ENCODE results near the gene OR6B2. TPM values are rescaled to one million over a fixed set of nuclear protein-coding genes. Genes with fewer than 3 reads are reported as not detected.
A peak's percentile ranks its signal among the peaks of the same experiment; 100 is the strongest.

The OR6B2 gene
- total RNA-seq, 1 experiment from 2014 or later = not detected

GRCh38 chr2:240023792-240024191 lies 6.4 kb downstream of the OR6B2 start:
- intact Hi-C loops (cut with micrococcal nuclease; ENCODE audit: unreplicated experiment) = no loop called here
- TF ChIP-seq, protein P1, sequence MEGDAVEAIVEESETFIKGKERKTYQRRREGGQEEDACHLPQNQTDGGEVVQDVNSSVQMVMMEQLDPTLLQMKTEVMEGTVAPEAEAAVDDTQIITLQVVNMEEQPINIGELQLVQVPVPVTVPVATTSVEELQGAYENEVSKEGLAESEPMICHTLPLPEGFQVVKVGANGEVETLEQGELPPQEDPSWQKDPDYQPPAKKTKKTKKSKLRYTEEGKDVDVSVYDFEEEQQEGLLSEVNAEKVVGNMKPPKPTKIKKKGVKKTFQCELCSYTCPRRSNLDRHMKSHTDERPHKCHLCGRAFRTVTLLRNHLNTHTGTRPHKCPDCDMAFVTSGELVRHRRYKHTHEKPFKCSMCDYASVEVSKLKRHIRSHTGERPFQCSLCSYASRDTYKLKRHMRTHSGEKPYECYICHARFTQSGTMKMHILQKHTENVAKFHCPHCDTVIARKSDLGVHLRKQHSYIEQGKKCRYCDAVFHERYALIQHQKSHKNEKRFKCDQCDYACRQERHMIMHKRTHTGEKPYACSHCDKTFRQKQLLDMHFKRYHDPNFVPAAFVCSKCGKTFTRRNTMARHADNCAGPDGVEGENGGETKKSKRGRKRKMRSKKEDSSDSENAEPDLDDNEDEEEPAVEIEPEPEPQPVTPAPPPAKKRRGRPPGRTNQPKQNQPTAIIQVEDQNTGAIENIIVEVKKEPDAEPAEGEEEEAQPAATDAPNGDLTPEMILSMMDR (conservative IDR thresholded peaks at IDR 0.05; ENCODE audit: low read depth, low read length) = no peak
- no peak for TF ChIP-seq EZH2 (IDR thresholded peaks at IDR 0.05; ENCODE audit: borderline replicate concordance, low read depth, low read length, poor library complexity, severe bottlenecking)

GRCh38 chr2:240021488-240022104 lies 8.6 kb downstream of the OR6B2 start:
- ChIA-PET POLR2A (ENCODE audit: low non-redundant PET) (interaction anchor here (0.7 kb wide), 1 partner anchor 1080 kb away, joined by 4 read pairs; the partner anchor contains the start of gene MTERF4), CTCF (no interaction called here)
- BruUV-seq (replicated peaks) = no TSS peak
- H3K36me3 ChIP-seq (ENCODE audit: insufficient read depth, low read length, poor library complexity, severe bottlenecking) = peaks cover 37% of the 10 kb centered on the region
- H3K4me1 ChIP-seq (ENCODE audit: insufficient read depth, low read length, poor library complexity, severe bottlenecking) = peaks cover 8% of the 10 kb centered on the region
- H3K27ac ChIP-seq (ENCODE audit: low read depth, low read length, poor library complexity, severe bottlenecking) = no peak overlapping the region
- no peaks in the 10 kb centered on the region for H3K9me3 ChIP-seq (ENCODE audit: low read depth, low read length, poor library complexity, severe bottlenecking)
- H3K27me3 ChIP-seq (replicated peaks; ENCODE audit: insufficient read depth, low read depth, low read length, poor library complexity) = no peaks in the 10 kb centered on the region
- TF ChIP-seq EZH2 (IDR thresholded peaks at IDR 0.05; ENCODE audit: borderline replicate concordance, low read depth, low read length, poor library complexity, severe bottlenecking) = no peak
- TF ChIP-seq, protein P1 (conservative IDR thresholded peaks at IDR 0.05; ENCODE audit: low read depth, low read length) = peak; percentile 87
- no peak overlapping the region for H3K4me3 ChIP-seq (ENCODE audit: low read depth, low read length, poor library complexity, severe bottlenecking)
- DNase-seq (ENCODE audit: low spot score) = peak; percentile 70
- intact Hi-C loops (cut with micrococcal nuclease; ENCODE audit: unreplicated experiment) = no loop called here

More at GRCh38 chr2:240023792-240024191, 6.4 kb downstream of the OR6B2 start:
- H3K4me3 ChIP-seq (ENCODE audit: low read depth, low read length, poor library complexity, severe bottlenecking) = peak overlapping the region; percentile 87
- POLR2A ChIA-PET (ENCODE audit: low non-redundant PET) = no interaction called here
- BruUV-seq (replicated peaks) = no TSS peak
- DNase-seq (ENCODE audit: low spot score) = no peak
- CTCF ChIA-PET = interaction anchor here (0.5 kb wide), 1 partner anchor 534 kb away, joined by 3 read pairs; the partner anchor contains the start of gene ANKMY1
- no peaks in the 10 kb centered on the region for H3K9me3 ChIP-seq (ENCODE audit: low read depth, low read length, poor library complexity, severe bottlenecking)
- H3K4me1 ChIP-seq (ENCODE audit: insufficient read depth, low read length, poor library complexity, severe bottlenecking) = peaks cover 8% of the 10 kb centered on the region
- H3K27ac ChIP-seq (ENCODE audit: low read depth, low read length, poor library complexity, severe bottlenecking) = no peak overlapping the region
- H3K27me3 ChIP-seq (replicated peaks; ENCODE audit: insufficient read depth, low read depth, low read length, poor library complexity) = no peaks in the 10 kb centered on the region
- H3K36me3 ChIP-seq (ENCODE audit: insufficient read depth, low read length, poor library complexity, severe bottlenecking) = peaks cover 19% of the 10 kb centered on the region

GRCh38 chr2:240018071-240018750 lies 12.0 kb downstream of the OR6B2 start:
- no peak for TF ChIP-seq EZH2 (IDR thresholded peaks at IDR 0.05; ENCODE audit: borderline replicate concordance, low read depth, low read length, poor library complexity, severe bottlenecking)
- TF ChIP-seq, protein P1 (conservative IDR thresholded peaks at IDR 0.05; ENCODE audit: low read depth, low read length) = no peak
- DNase-seq (ENCODE audit: low spot score) = no peak
- no TSS peak for BruUV-seq (replicated peaks)
- POLR2A ChIA-PET (ENCODE audit: low non-redundant PET) = no interaction called here
- peaks cover 56% of the 10 kb centered on the region for H3K36me3 ChIP-seq (ENCODE audit: insufficient read depth, low read length, poor library complexity, severe bottlenecking)
- H3K4me3 ChIP-seq (ENCODE audit: low read depth, low read length, poor library complexity, severe bottlenecking) = no peak overlapping the region
- no peak overlapping the region for H3K27ac ChIP-seq (ENCODE audit: low read depth, low read length, poor library complexity, severe bottlenecking)
- intact Hi-C loops (cut with micrococcal nuclease; ENCODE audit: unreplicated experiment) = no loop called here
- no peaks in the 10 kb centered on the region for H3K9me3 ChIP-seq (ENCODE audit: low read depth, low read length, poor library complexity, severe bottlenecking)
- no peaks in the 10 kb centered on the region for H3K27me3 ChIP-seq (replicated peaks; ENCODE audit: insufficient read depth, low read depth, low read length, poor library complexity)
- CTCF ChIA-PET = no interaction called here
- no peaks in the 10 kb centered on the region for H3K4me1 ChIP-seq (ENCODE audit: insufficient read depth, low read length, poor library complexity, severe bottlenecking)
